NCI-H1048 (cell line): ENCODE measurements around the gene CEMIP.

Source experiments
- DNase-seq: peaks from one replicate; lab custom pipeline; 2025; lab: John Stamatoyannopoulos, UW

Gene CEMIP

GRCh38 chr15:80785335-80785734 lies 6.2 kb downstream of the CEMIP start:
- no peak for DNase-seq

GRCh38 chr15:80785811-80786354 lies 6.7 kb downstream of the CEMIP start:
- no peak for DNase-seq

- no peak for DNase-seq
Measured at GRCh38 chr15:80787316-80787715, 8.1 kb downstream of the CEMIP start.

DNA sequence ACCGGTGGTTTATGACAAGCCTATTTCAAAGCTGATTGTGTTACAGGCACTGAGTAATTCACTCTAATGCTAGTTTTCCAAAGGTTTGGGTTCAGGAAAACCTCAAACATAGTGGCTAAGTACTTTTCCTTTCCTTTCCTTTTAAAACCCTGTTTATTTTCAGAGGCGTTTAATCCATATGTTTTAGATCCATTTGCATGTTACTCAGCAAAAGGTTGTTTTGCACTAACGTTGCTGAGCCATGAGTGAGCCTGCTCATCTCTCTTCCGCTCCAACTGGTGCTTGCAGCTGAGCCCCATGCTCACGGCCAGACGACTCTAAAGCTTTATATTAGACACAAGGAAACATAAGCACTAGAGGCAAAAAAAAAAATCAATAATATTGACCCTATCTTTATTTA lies 9.4 kb downstream of the CEMIP start:
- no peak for DNase-seq

- DNase-seq: no peak
Measured at GRCh38 chr15:80789296-80789695, 10.1 kb downstream of the CEMIP start.

DNA sequence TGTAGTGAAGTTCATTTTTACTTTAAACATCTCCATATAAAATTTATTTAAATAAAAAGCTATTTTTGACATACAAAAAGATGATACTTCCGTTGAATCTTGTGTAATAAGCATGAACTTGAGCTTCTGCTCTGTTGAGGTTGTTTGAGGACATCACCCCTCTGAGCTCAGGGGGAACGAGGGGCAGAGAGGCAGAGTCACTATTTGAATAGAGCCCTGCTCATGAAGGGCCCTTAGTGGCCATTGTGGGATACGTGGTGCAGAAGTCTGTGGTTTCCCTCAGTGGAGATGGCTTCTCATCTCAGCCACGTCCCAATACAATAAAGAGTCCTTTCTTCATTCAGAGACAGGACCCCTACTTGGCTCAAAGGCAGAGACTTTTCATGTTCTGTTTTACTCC lies 10.6 kb downstream of the CEMIP start:
- DNase-seq: no peak

DNA sequence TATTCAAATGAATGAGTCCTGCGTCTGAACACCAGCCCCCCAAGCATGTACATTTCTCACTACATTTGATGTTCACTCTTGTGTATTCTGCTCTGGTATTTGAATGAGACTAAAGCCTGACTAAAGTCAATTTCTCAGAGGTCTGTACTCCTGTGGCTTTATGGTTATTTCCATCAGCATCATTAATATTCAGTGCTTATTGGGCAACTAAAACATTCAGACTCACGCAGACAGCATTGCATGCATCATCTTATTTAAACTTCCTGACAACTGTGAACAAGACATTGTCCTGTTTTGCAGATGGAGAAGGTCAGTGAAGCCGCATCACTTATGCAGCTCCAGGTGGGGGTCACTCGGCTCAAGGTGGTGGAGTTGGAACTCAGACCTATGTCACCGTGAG lies 11.1 kb downstream of the CEMIP start:
- no peak for DNase-seq

- DNase-seq: no peak
Measured at GRCh38 chr15:80791004-80791403, 11.8 kb downstream of the CEMIP start.

GRCh38 chr15:80796407-80796806 lies 17.2 kb downstream of the CEMIP start:
- no peak for DNase-seq

DNA sequence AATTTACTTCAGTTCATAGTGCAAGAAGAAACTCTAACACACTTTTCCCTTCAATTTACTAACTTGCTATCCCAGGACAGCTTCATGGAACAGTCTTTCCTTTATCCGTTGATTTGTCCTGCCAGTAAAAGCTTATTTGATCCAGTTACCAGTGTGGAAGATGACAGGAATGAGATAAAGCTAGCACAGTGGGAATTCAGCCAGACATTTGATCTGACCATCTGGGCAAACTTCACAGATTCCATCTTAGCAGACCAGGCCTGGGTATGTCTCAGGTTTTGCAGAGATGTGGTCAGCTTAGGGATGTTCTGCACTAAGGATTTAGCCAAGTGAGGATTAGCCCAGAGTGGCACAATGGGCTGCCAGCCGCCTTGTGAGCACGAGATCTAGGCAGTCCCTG lies 19.7 kb downstream of the CEMIP start:
- no peak for DNase-seq

DNA sequence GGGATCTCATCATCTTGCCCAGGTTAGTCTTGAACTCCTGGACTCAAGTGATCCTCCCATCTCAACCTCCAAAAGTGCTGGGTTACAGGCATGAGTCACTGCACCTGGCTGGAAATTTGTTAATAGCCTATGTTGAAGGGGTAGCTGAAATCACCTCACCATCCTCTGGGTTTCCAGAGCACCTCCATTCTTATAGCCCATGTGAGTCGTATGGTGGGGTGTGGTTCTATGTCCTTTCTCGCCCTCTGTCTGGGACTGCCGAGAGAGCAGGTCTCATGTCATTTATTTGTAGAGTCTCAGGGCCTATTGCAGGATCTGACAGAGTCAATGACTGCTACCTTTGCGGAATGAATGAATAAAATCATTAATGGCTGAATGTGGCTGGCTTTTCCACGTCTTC lies 20.9 kb downstream of the CEMIP start:
- no peak for DNase-seq

GRCh38 chr15:80801891-80802680 lies 22.9 kb downstream of the CEMIP start:
- no peak for DNase-seq

GRCh38 chr15:80803580-80804525 lies 24.7 kb downstream of the CEMIP start:
- no peak for DNase-seq

DNA sequence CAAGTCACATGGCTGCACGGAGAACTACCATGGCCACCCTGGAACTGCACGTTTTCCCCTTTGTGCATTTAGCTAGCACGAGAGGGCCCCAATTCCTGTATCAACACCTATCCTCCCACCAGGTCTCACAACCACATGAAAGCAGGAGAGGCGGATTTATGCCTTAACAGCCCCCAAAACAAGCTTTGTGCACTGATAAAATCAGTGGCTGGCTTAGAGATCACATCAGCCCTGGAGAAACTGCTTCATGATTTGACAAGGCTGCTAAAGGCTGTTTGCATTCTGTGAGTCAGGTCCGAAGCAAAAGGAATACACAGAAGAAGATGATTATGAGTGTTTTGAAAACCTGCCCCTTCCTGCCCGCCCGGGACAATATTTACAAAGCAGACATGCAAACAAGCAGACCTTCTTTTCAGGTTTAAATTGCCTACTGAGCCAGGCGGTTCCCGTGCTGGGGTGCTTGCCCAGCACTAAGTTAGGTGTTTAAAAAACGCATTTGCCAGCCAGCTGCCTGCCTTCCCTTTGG lies 25.9 kb downstream of the CEMIP start:
- no peak for DNase-seq

DNA sequence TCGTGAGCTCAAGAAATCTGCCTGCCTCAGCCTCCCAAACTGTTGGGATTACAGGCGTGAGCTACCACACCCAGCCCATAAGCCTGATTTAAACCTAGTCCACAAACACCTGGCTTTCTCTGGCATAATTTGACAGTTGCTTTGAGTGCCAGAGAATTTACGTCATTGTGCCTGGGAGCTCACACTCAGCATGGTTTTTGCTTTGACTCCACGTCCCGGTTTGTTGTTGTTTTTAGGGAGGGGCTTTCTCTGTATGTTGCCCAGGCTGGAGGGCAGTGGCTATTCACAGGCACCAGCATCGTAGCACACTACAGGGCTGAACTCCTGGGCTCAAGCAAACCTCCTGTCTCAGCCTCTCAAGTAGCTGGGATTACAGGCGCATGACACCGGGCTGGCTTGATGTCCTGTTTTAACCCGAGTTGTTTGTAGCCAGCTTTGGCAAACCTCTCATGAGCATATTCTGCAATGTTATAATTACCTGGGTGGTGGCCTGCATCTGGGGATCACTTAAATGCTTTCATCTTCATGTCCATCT lies 32.7 kb downstream of the CEMIP start:
- DNase-seq: no peak

GRCh38 chr15:80815106-80815505 lies 35.9 kb downstream of the CEMIP start:
- no peak for DNase-seq

GRCh38 chr15:80816049-80816653 lies 37.0 kb downstream of the CEMIP start:
- no peak for DNase-seq

GRCh38 chr15:80816936-80817335 lies 37.8 kb downstream of the CEMIP start:
- DNase-seq: no peak

DNA sequence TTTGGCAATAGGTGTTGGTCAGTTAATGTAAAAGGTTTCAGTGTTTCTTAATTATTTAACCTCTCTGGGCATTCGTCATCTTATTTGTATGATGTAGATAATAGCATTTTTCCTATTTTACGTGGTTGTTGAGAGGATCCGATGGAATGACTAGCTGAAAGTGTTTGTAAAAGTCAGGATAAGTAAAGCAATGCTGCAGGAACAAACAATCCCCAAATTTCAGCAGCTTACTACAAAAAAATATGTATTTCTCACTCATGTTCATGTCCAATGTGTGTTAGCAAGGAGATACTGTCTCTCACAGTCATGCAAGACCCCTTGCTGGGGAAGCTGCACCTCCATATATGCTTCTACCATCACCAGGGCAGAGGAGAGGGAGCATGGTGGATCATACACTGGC lies 38.7 kb downstream of the CEMIP start:
- no peak for DNase-seq

DNA sequence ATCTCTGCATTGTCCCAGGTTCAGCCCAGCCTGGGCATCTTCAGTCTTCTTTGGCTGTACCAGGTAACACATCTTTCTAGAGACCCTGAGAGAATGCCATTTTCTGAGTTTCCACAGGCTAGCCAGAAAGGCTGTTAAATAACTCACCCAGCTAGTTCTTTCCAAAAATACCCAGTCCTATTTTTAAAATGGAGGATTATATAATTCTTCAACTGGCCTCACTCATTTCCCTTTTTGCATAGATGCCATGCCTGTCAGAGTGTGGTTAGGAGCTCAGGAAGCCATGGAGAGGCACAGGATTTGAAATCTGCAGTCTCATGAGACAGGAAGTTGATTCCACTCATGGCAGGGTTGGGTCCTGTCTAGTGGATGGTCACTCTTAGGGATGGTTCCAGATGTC lies 39.8 kb downstream of the CEMIP start:
- no peak for DNase-seq

DNA sequence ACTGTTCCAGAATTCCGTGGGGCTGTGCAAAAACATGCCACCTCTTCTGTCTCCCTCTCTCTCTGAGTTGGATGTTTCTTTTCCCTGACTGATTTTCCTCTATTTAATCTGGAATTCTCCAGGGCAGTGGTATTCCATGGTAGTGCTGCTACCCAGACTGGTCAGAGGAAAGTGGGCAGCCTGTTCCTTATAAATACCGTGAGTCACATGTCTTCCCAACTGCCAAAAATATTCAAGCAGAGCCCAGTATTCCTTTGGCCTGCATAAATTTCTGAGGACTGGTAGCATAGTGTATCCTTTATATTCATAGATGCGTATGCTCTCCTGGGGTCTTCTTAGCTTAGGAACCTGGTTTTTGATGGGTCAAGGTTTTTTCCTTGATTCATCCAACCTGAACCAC lies 40.9 kb downstream of the CEMIP start:
- DNase-seq: no peak

GRCh38 chr15:80822256-80822655 lies 43.1 kb downstream of the CEMIP start:
- DNase-seq: no peak
